ENCODE data around the gene GJA5.

DNA sequence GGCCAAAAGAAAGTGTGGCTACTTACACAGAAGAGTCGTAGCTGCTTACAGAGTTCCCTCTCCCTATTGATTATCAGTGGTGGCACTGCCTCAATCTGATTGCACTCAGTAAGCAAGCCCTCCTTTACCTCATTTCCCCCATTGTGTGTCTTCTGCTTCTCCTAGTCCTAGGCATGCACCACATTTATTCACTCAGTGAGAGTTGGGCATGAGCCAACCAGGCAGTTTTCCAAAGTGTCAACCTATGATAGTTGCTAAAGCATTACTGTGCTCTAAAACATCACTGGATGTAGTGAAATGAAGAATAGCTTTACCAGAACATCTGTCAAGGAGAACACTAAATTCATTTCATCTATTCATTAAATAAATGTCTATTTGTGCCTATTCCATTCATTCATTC is 19.3 kb downstream of the GJA5 start:
- TF ChIP-seq, protein P1, sequence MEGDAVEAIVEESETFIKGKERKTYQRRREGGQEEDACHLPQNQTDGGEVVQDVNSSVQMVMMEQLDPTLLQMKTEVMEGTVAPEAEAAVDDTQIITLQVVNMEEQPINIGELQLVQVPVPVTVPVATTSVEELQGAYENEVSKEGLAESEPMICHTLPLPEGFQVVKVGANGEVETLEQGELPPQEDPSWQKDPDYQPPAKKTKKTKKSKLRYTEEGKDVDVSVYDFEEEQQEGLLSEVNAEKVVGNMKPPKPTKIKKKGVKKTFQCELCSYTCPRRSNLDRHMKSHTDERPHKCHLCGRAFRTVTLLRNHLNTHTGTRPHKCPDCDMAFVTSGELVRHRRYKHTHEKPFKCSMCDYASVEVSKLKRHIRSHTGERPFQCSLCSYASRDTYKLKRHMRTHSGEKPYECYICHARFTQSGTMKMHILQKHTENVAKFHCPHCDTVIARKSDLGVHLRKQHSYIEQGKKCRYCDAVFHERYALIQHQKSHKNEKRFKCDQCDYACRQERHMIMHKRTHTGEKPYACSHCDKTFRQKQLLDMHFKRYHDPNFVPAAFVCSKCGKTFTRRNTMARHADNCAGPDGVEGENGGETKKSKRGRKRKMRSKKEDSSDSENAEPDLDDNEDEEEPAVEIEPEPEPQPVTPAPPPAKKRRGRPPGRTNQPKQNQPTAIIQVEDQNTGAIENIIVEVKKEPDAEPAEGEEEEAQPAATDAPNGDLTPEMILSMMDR (conservative IDR thresholded peaks at IDR 0.05) = no peak
- TF ChIP-seq EZH2 (IDR thresholded peaks at IDR 0.05; ENCODE audit: low read depth) = no peak

Data from PC-9 (cell line).